Cortex of kidney (tissue), 1 donor: Measurements from ENCODE around the gene NDUFB11.

Experiments
- DNase-seq: peaks from one replicate; lab custom pipeline; 2025; lab: John Stamatoyannopoulos, UW

Gene NDUFB11

GRCh38 chrX:47174846-47175587 is 30.5 kb upstream of the NDUFB11 start:
- no peak for DNase-seq

GRCh38 chrX:47174376-47174775 is 29.9 kb upstream of the NDUFB11 start:
- no peak for DNase-seq

- DNase-seq: no peak
Observed at GRCh38 chrX:47172971-47173792, 28.7 kb upstream of the NDUFB11 start.

- DNase-seq: no peak
Observed at GRCh38 chrX:47172549-47172948, 28.0 kb upstream of the NDUFB11 start.

- no peak for DNase-seq
Observed at GRCh38 chrX:47171996-47172395, 27.5 kb upstream of the NDUFB11 start.

GRCh38 chrX:47170861-47171692 is 26.6 kb upstream of the NDUFB11 start:
- no peak for DNase-seq

GRCh38 chrX:47169726-47170515 is 25.4 kb upstream of the NDUFB11 start:
- no peak for DNase-seq

- no peak for DNase-seq
Observed at GRCh38 chrX:47169273-47169672, 24.8 kb upstream of the NDUFB11 start.

GRCh38 chrX:47168495-47169073 is 24.1 kb upstream of the NDUFB11 start:
- no peak for DNase-seq

- DNase-seq: no peak
Observed at GRCh38 chrX:47166126-47166525, 21.6 kb upstream of the NDUFB11 start.

GRCh38 chrX:47164420-47164819 is 19.9 kb upstream of the NDUFB11 start:
- DNase-seq: no peak

GRCh38 chrX:47162927-47163583 is 18.6 kb upstream of the NDUFB11 start:
- DNase-seq: no peak

GRCh38 chrX:47160781-47161180 is 16.3 kb upstream of the NDUFB11 start:
- no peak for DNase-seq

GRCh38 chrX:47158781-47159180 is 14.3 kb upstream of the NDUFB11 start:
- DNase-seq: no peak

GRCh38 chrX:47158131-47158530 is 13.6 kb upstream of the NDUFB11 start:
- no peak for DNase-seq

- DNase-seq: no peak
Observed at GRCh38 chrX:47156611-47157520, 12.4 kb upstream of the NDUFB11 start.

- DNase-seq: no peak
Observed at GRCh38 chrX:47151435-47151834, 6.9 kb upstream of the NDUFB11 start.

GRCh38 chrX:47148946-47149345 is 4.4 kb upstream of the NDUFB11 start:
- no peak for DNase-seq
